CD14-positive monocyte (primary cell): ENCODE data around the gene MRPS9. TPM values are rescaled to one million over a fixed set of nuclear protein-coding genes. Genes with fewer than 3 reads are reported as not detected.

ENCODE experiments used
- DNase-seq, 3 donors: peaks; one replicate each; pipeline ENCODE4 v3.0.0-alpha.2; 2011 to 2022
- H2AFZ ChIP-seq: 2 replicates; pipeline ENCODE4 v1.6.0; 2012; ENCODE audit warnings: mild to moderate bottlenecking, low read depth, low read length, inconsistent platforms; ENCODE audit not compliant: insufficient read depth, poor library complexity, severe bottlenecking
- H3K27ac ChIP-seq, 2 donors: 1 replicate in 1 of 2; 2 replicates in 1 of 2; pipeline ENCODE4 v1.5.1; 2012 to 2013; ENCODE audit warnings: low read length in 2 of 2, control low read depth in 1 of 2, inconsistent platforms in 1 of 2, low read depth in 1 of 2, mild to moderate bottlenecking in 1 of 2
- H3K27me3 ChIP-seq, 2 donors: one replicate each; pipeline versions ENCODE4 v1.6.0 to v1.6.1; 2011 to 2013; ENCODE audit warnings: low read length in 2 of 2; ENCODE audit not compliant: control insufficient read depth in 2 of 2, insufficient read depth in 2 of 2
- H3K36me3 ChIP-seq, 2 donors: replicated peaks in 1 of 2; 1 replicate in 1 of 2; 2 replicates in 1 of 2; pipeline versions ENCODE4 v1.5.1 to v1.6.1; 2012 to 2013; ENCODE audit warnings: low read length in 2 of 2, control low read depth in 1 of 2, inconsistent platforms in 1 of 2, mild to moderate bottlenecking in 1 of 2; ENCODE audit not compliant: insufficient read depth in 2 of 2, control insufficient read depth in 1 of 2
- H3K4me1 ChIP-seq, 2 donors: 1 replicate in 1 of 2; 2 replicates in 1 of 2; pipeline versions ENCODE4 v1.5.1 to v1.6.1; 2012 to 2013; ENCODE audit warnings: low read length in 2 of 2, control low read depth in 1 of 2, inconsistent platforms in 1 of 2, mild to moderate bottlenecking in 1 of 2, moderate library complexity in 1 of 2; ENCODE audit not compliant: insufficient read depth in 2 of 2, control insufficient read depth in 1 of 2
- H3K4me2 ChIP-seq: replicated peaks from 2 replicates; pipeline ENCODE3; 2012; ENCODE audit warnings: low read length, moderate library complexity, mild to moderate bottlenecking; ENCODE audit not compliant: poor library complexity, severe bottlenecking; ENCODE audit errors: extremely low read depth
- H3K4me3 ChIP-seq, 3 experiments: fragments of 200-600 bp in 1 of 3; sonication (generic) in 1 of 3; replicated peaks in 1 of 3; 1 replicate in 2 of 3; 2 replicates in 1 of 3; pipeline ENCODE4 v1.5.1; 2011 to 2013; ENCODE audit warnings: low read length in 3 of 3, mild to moderate bottlenecking in 3 of 3, control low read depth in 2 of 3, low read depth in 2 of 3, inconsistent platforms in 1 of 3, moderate library complexity in 1 of 3
- H3K79me2 ChIP-seq: 2 replicates; pipeline ENCODE4 v1.6.0; 2012; ENCODE audit warnings: mild to moderate bottlenecking, control low read depth, inconsistent platforms, low read length, moderate library complexity; ENCODE audit not compliant: insufficient read depth
- H3K9ac ChIP-seq: 2 replicates; pipeline ENCODE4 v1.6.0; 2017; ENCODE audit warnings: low read length, mild to moderate bottlenecking; ENCODE audit not compliant: insufficient read depth, poor library complexity, severe bottlenecking
- H3K9me3 ChIP-seq, 2 donors: replicated peaks in 1 of 2; 1 replicate in 1 of 2; 2 replicates in 1 of 2; pipeline versions ENCODE4 v1.5.1 to v1.6.1; 2012 to 2013; ENCODE audit warnings: low read length in 2 of 2, control low read depth in 1 of 2; ENCODE audit not compliant: control insufficient read depth in 1 of 2, insufficient read depth in 1 of 2
- H4K20me1 ChIP-seq: 2 replicates; pipeline ENCODE4 v1.6.0; 2012; ENCODE audit warnings: mild to moderate bottlenecking, low read length, control low read depth, moderate library complexity; ENCODE audit not compliant: insufficient read depth
- H3K27ac Mint-ChIP-seq, 7 donors: one replicate each; pipeline ENCODE4 v1.8.0; 2020; ENCODE audit warnings: mild to moderate bottlenecking in 7 of 7, mixed read lengths in 7 of 7, moderate library complexity in 6 of 7, inconsistent platforms in 2 of 7
- H3K27me3 Mint-ChIP-seq, 3 donors: one replicate each; pipeline ENCODE4 v1.8.0; 2021 to 2022; ENCODE audit warnings: low read depth in 3 of 3, mild to moderate bottlenecking in 3 of 3, mixed read lengths in 3 of 3, moderate library complexity in 3 of 3, inconsistent platforms in 1 of 3
- H3K36me3 Mint-ChIP-seq, 2 donors: one replicate each; pipeline ENCODE4 v1.8.0; 2020; ENCODE audit warnings: mixed read lengths in 2 of 2, inconsistent platforms in 1 of 2, mild to moderate bottlenecking in 1 of 2
- H3K4me1 Mint-ChIP-seq: one replicate; pipeline ENCODE4 v1.8.0; 2020; ENCODE audit warnings: mild to moderate bottlenecking, mixed read lengths
- H3K4me3 Mint-ChIP-seq, 2 donors: one replicate each; pipeline ENCODE4 v1.8.0; 2020; ENCODE audit warnings: mild to moderate bottlenecking in 2 of 2, mixed read lengths in 2 of 2, moderate library complexity in 1 of 2
- H3K9me3 Mint-ChIP-seq, 7 donors: one replicate each; pipeline ENCODE4 v1.8.0; 2020 to 2022; ENCODE audit warnings: mixed read lengths in 7 of 7, mild to moderate bottlenecking in 6 of 7, moderate library complexity in 6 of 7, inconsistent platforms in 2 of 7
- CTCF ChIP-seq: fragments of 200-600 bp; IDR thresholded peaks from one replicate; pipeline ENCODE4 v1.8.0; 2022; ENCODE audit warnings: antibody characterized with exemption, mild to moderate bottlenecking
- WGBS: methylation state at CpG from one replicate; pipeline ENCODE4 v1.1.5; 2013; ENCODE audit warnings: missing lambda C conversion rate; ENCODE audit not compliant: insufficient coverage; 5-methylcytosine and 5-hydroxymethylcytosine counted together
- intact Hi-C, 2 donors: fragments of 100-400 bp; cut with micrococcal nuclease; formaldehyde crosslinking; loops; one replicate each; pipeline versions ENCODE4 v1.15.0 to v1.15.1; 2023
- polyA plus RNA-seq, 3 donors: library from polyadenylated mRNA; depleted of rRNA in 1 of 3; unstranded in 2 of 3; stranded (reverse) in 1 of 3; fragments of 300-500 nt in 2 of 3; fragments of >200 nt in 1 of 3; fragmentation: Illumina TruSeq in 2 of 3; gene quantifications; 1 replicate in 2 of 3; 2 replicates in 1 of 3; pipeline ENCODE4 v1.2.3, GENCODE V29; 2012 to 2021

The MRPS9 gene
- polyA plus RNA-seq, 3 donors = 9.9 to 12.5 (median 11.6) TPM

DNA sequence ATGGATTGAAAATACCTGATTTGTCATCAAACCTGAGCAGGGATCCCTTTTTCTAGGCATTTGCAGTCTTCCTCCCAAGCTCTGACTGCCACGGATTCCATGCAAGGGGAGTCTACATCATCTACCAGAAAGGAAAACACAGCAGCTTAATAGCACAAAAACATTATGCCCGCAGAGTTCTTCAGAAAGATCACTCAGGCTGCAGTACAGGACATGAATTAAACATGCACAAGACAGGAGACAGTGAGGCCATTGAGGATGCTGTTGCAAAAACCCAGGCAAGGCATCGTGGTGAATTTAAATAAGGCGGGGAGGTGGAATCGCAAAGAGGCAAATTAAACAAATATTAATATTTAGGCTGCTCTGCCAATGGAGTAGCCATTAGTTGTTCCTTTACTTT, 88.5 kb downstream of the MRPS9 start:
- Histone ChIP-seq H3K4me1 (peaks cover 4 to 5% of the 10 kb centered on the region in 2 donors), H2AFZ (no peak overlapping the region), H3K27me3 (no peaks in the 10 kb centered on the region), H3K4me2 (no peak overlapping the region), H3K27ac (no peak overlapping the region), H4K20me1 (no peaks in the 10 kb centered on the region), H3K4me3 (no peak overlapping the region), H3K79me2 (no peaks in the 10 kb centered on the region), H3K9ac (no peak overlapping the region), H3K36me3 (no peaks in the 10 kb centered on the region), H3K9me3 (no peaks in the 10 kb centered on the region)
- Mint-ChIP-seq H3K36me3 (no peaks in the 10 kb centered on the region), H3K27me3 (peaks cover 0 to 3% (median 2%) of the 10 kb centered on the region in 3 donors), H3K9me3 (peaks cover 0 to 3% (median 0%) of the 10 kb centered on the region in 7 donors), H3K4me1 (peaks cover 5% of the 10 kb centered on the region), H3K27ac (no peak overlapping the region), H3K4me3 (no peak overlapping the region)
- intact Hi-C loops = no loop called here
- WGBS = 83% methylated on average over 1 of the region's 5 CpGs
- no peak for DNase-seq
- TF ChIP-seq CTCF = no peak

GRCh38 chr2:105127289-105127915, 89.5 kb downstream of the MRPS9 start:
- H2AFZ ChIP-seq = no peak overlapping the region
- no peak overlapping the region for H3K9ac ChIP-seq
- H3K4me1 Mint-ChIP-seq = peaks cover 5% of the 10 kb centered on the region
- peaks cover 0 to 3% (median 2%) of the 10 kb centered on the region in 3 donors for H3K27me3 Mint-ChIP-seq
- peak overlapping the region in 1 of 7 donors; percentile 18 for H3K27ac Mint-ChIP-seq
- H3K4me2 ChIP-seq = no peak overlapping the region
- WGBS = 97% methylated on average over 14 of the region's 15 CpGs
- H3K36me3 ChIP-seq = no peaks in the 10 kb centered on the region
- H3K27ac ChIP-seq = no peak overlapping the region
- peaks cover 4 to 5% of the 10 kb centered on the region in 2 donors for H3K4me1 ChIP-seq
- intact Hi-C loops = no loop called here
- no peaks in the 10 kb centered on the region for H3K9me3 ChIP-seq
- H3K36me3 Mint-ChIP-seq = no peaks in the 10 kb centered on the region
- H4K20me1 ChIP-seq = no peaks in the 10 kb centered on the region
- H3K9me3 Mint-ChIP-seq = peaks cover 0 to 3% (median 0%) of the 10 kb centered on the region in 7 donors
- no peaks in the 10 kb centered on the region for H3K27me3 ChIP-seq
- no peak overlapping the region for H3K4me3 ChIP-seq
- no peaks in the 10 kb centered on the region for H3K79me2 ChIP-seq
- H3K4me3 Mint-ChIP-seq = no peak overlapping the region
- no peak for TF ChIP-seq CTCF
- no peak for DNase-seq
